ENCODE results near the gene SAMD14. TPM values are rescaled to one million over a fixed set of nuclear protein-coding genes. Genes with fewer than 3 reads are reported as not detected.

The SAMD14 gene
- total and polyA plus RNA-seq, 2 of the 4 experiments (the other 2 are of a cell fraction): 1.4 to 6.2 TPM

GRCh38 chr17:50102164-50102991 is 27.6 kb downstream of the SAMD14 start:
- ATAC-seq (ENCODE audit: low read depth): no peak
- no TSS peak for BruUV-seq (replicated peaks)
- TF ChIP-seq CEBPB (IDR thresholded peaks at IDR 0.05; ENCODE audit: low read depth, low read length): no peak
- TF ChIP-seq NFE2L2 (IDR thresholded peaks at IDR 0.05; ENCODE audit: low read depth, low read length): no peak
- no peak; the same call in 1 of the 2 replicates for TF ChIP-seq USF2 (IDR thresholded peaks at IDR 0.05; ENCODE audit: low read depth, low read length)
- TF ChIP-seq MXI1 (IDR thresholded peaks at IDR 0.05; ENCODE audit: borderline replicate concordance, low read depth, low read length): no peak
- TF ChIP-seq ELK1 (IDR thresholded peaks at IDR 0.05; ENCODE audit: borderline replicate concordance, low read depth, low read length): no peak
- no peak for TF ChIP-seq FOS (IDR thresholded peaks at IDR 0.05; ENCODE audit: low read depth, low read length)
- TF ChIP-seq SMC3 (IDR thresholded peaks at IDR 0.05; ENCODE audit: low read depth, low read length): no peak
- no peak for TF ChIP-seq CHD1 (IDR thresholded peaks at IDR 0.05; ENCODE audit: low read depth, low read length)
- no peak for TF ChIP-seq MAFK (IDR thresholded peaks at IDR 0.05; ENCODE audit: low read depth, low read length)
- TF ChIP-seq RFX5 (IDR thresholded peaks at IDR 0.05; ENCODE audit: low read depth, low read length): no peak
- no peak for TF ChIP-seq RAD21 (IDR thresholded peaks at IDR 0.05; ENCODE audit: low read length)
- TF ChIP-seq POLR2A (IDR thresholded peaks at IDR 0.05; ENCODE audit: low read depth, low read length): no peak
- TF ChIP-seq CTCF (conservative IDR thresholded peaks at IDR 0.05; ENCODE audit: low read depth, low read length): no peak
- TF ChIP-seq BHLHE40 (IDR thresholded peaks at IDR 0.05; ENCODE audit: low read depth, low read length): no peak
- no peak for TF ChIP-seq MAZ (IDR thresholded peaks at IDR 0.05; ENCODE audit: borderline replicate concordance, low read depth, low read length)

More at GRCh38 chr17:50102164-50102991, 27.6 kb downstream of the SAMD14 start:
- Histone ChIP-seq H3K56ac (ENCODE audit: extremely low read depth, insufficient read depth, low read length) (no peak overlapping the region), H3K9ac (ENCODE audit: low read depth, low read length) (no peak overlapping the region), H2AFZ (replicated peaks; ENCODE audit: low read length, poor library complexity) (peak overlapping the region; percentile 54), H3K18ac (ENCODE audit: low read depth, low read length) (no peak overlapping the region), H4K20me1 (ENCODE audit: insufficient read depth, low read length) (peaks cover 7% of the 10 kb centered on the region), H2AK9ac (replicated peaks; ENCODE audit: low read depth, low read length, poor library complexity) (peak overlapping the region; percentile 70), H3K4me2 (ENCODE audit: low read depth, low read length) (no peak overlapping the region), H2BK120ac (ENCODE audit: low read depth, low read length) (no peak overlapping the region), H3K14ac (replicated peaks; ENCODE audit: low read depth, low read length) (no peak overlapping the region), H3K9me1 (ENCODE audit: insufficient read depth, low read length) (peaks cover 9% of the 10 kb centered on the region; the same call in 1 of the 2 replicates), H3K36me3 (ENCODE audit: control insufficient read depth, insufficient read depth, low read length) (peaks cover 26% of the 10 kb centered on the region), H2BK5ac (ENCODE audit: low read depth, low read length, poor library complexity, severe bottlenecking) (no peak overlapping the region), H3K9me3 (ENCODE audit: control insufficient read depth, insufficient read depth, low read length) (no peaks in the 10 kb centered on the region), H2BK20ac (ENCODE audit: low read depth, low read length) (no peak overlapping the region), H3K79me1 (ENCODE audit: low read depth in 1 of 2, low read length in 2 of 2) (peaks cover 0 to 5% of the 10 kb centered on the region in 2 experiments; a peak in 1 of 4 replicates), H3K27me3 (ENCODE audit: control insufficient read depth, insufficient read depth, low read length) (no peaks in the 10 kb centered on the region), H4K91ac (ENCODE audit: insufficient read depth, low read depth, low read length) (no peak overlapping the region), H3K4me1 (ENCODE audit: control insufficient read depth, insufficient read depth, low read length) (peaks cover 18% of the 10 kb centered on the region), H4K8ac (ENCODE audit: low read depth in 2 of 2, low read length in 2 of 2) (no peak overlapping the region), H3K23ac (ENCODE audit: low read depth, low read length) (no peak overlapping the region), H4K5ac (ENCODE audit: low read depth, low read length) (no peak overlapping the region), H2AK5ac (ENCODE audit: low read depth, low read length) (0 out of 2 replicates have a peak overlapping the region, but pooled peaks have one; percentile 13), H3K4ac (ENCODE audit: low read depth, low read length) (no peak overlapping the region), H3K27ac (ENCODE audit: insufficient read depth, low read length) (no peak overlapping the region), H2BK15ac (ENCODE audit: low read depth, low read length) (no peak overlapping the region), H3K4me3 (ENCODE audit: insufficient read depth, low read depth, low read length) (no peak overlapping the region)
- in situ Hi-C loops (cut with MboI; ENCODE audit: low sequenced_read_pairs) (no loop called here), dilution Hi-C loops (cut with HindIII; ENCODE audit: low sequenced_read_pairs, unreplicated experiment) (no loop called here), intact Hi-C loops (cut with micrococcal nuclease) (no loop called here)
- WGBS, 2 experiments (ENCODE audit: extremely low coverage in 2 of 2, insufficient read length in 1 of 2): 100% methylated on average over 2 of the region's 15 CpGs; no CpG with 5 or more reads in 1 of the 2 experiments
- POLR2A ChIA-PET (ENCODE audit: unreplicated experiment): interaction anchor here (0.5 kb wide), 1 partner anchor 261 kb away, joined by 4 read pairs; no protein-coding TSS in a partner anchor
- no peak for DNase-seq
- CTCF ChIA-PET: no interaction called here
